ENCODE data around the gene VAV2.

VAV2 gene

GRCh38 chr9:133881671-133882381, 110.3 kb downstream of the VAV2 start:
- Mint-ChIP-seq H3K27ac (no peak overlapping the region), H3K4me1 (ENCODE audit: low read depth in 2 of 2) (peaks cover 0 to 5% of the 10 kb centered on the region in 2 donors), H3K36me3 (ENCODE audit: insufficient read depth) (no peaks in the 10 kb centered on the region), H3K4me3 (no peak overlapping the region), H3K9me3 (no peaks in the 10 kb centered on the region), H3K27me3 (no peaks in the 10 kb centered on the region)
- no peak for ATAC-seq (replicated peaks)
- no peak for DNase-seq

GRCh38 chr9:133880851-133881661, 111.1 kb downstream of the VAV2 start:
- Mint-ChIP-seq H3K9me3 (no peaks in the 10 kb centered on the region), H3K36me3 (ENCODE audit: insufficient read depth) (no peaks in the 10 kb centered on the region), H3K4me3 (no peak overlapping the region), H3K27ac (no peak overlapping the region), H3K4me1 (ENCODE audit: low read depth in 2 of 2) (peaks cover 0 to 6% of the 10 kb centered on the region in 2 donors), H3K27me3 (no peaks in the 10 kb centered on the region)
- ATAC-seq (replicated peaks) = no peak
- DNase-seq = no peak

- no peaks in the 10 kb centered on the region for H3K36me3 Mint-ChIP-seq (ENCODE audit: insufficient read depth)
- peaks cover 0 to 6% of the 10 kb centered on the region in 2 donors for H3K4me1 Mint-ChIP-seq (ENCODE audit: low read depth in 2 of 2)
- H3K9me3 Mint-ChIP-seq = no peaks in the 10 kb centered on the region
- H3K4me3 Mint-ChIP-seq = no peak overlapping the region
- H3K27me3 Mint-ChIP-seq = no peaks in the 10 kb centered on the region
- no peak overlapping the region for H3K27ac Mint-ChIP-seq
- DNase-seq (no peak), ATAC-seq (replicated peaks) (no peak)
These were observed 112.0 kb downstream of the VAV2 start for GRCh38 chr9:133880136-133880535.

GRCh38 chr9:133879615-133880014, 112.5 kb downstream of the VAV2 start:
- no peak overlapping the region for H3K27ac Mint-ChIP-seq
- H3K4me3 Mint-ChIP-seq = no peak overlapping the region
- H3K27me3 Mint-ChIP-seq = no peaks in the 10 kb centered on the region
- peaks cover 0 to 6% of the 10 kb centered on the region in 2 donors for H3K4me1 Mint-ChIP-seq (ENCODE audit: low read depth in 2 of 2)
- ATAC-seq (replicated peaks) (no peak), DNase-seq (no peak)
- H3K36me3 Mint-ChIP-seq (ENCODE audit: insufficient read depth) = no peaks in the 10 kb centered on the region
- no peaks in the 10 kb centered on the region for H3K9me3 Mint-ChIP-seq

- H3K4me3 Mint-ChIP-seq = no peak overlapping the region
- H3K27ac Mint-ChIP-seq = no peak overlapping the region
These were observed 113.7 kb downstream of the VAV2 start for GRCh38 chr9:133878402-133878801.

GRCh38 chr9:133877967-133878366, 114.2 kb downstream of the VAV2 start:
- H3K27ac Mint-ChIP-seq = no peak overlapping the region
- ATAC-seq (replicated peaks) (no peak), DNase-seq (no peak)
- peaks cover 0 to 6% of the 10 kb centered on the region in 2 donors for H3K4me1 Mint-ChIP-seq (ENCODE audit: low read depth in 2 of 2)
- no peak overlapping the region for H3K4me3 Mint-ChIP-seq
- H3K27me3 Mint-ChIP-seq = no peaks in the 10 kb centered on the region
- no peaks in the 10 kb centered on the region for H3K36me3 Mint-ChIP-seq (ENCODE audit: insufficient read depth)
- no peaks in the 10 kb centered on the region for H3K9me3 Mint-ChIP-seq

More at GRCh38 chr9:133878402-133878801, 113.7 kb downstream of the VAV2 start:
- no peaks in the 10 kb centered on the region for H3K27me3 Mint-ChIP-seq
- no peaks in the 10 kb centered on the region for H3K9me3 Mint-ChIP-seq
- H3K4me1 Mint-ChIP-seq (ENCODE audit: low read depth in 2 of 2) = peaks cover 0 to 6% of the 10 kb centered on the region in 2 donors
- no peak for DNase-seq
- no peaks in the 10 kb centered on the region for H3K36me3 Mint-ChIP-seq (ENCODE audit: insufficient read depth)
- ATAC-seq (replicated peaks) = no peak

GRCh38 chr9:133877327-133877726, 114.8 kb downstream of the VAV2 start:
- ATAC-seq (replicated peaks) = no peak
- no peak for DNase-seq
- no peaks in the 10 kb centered on the region for H3K9me3 Mint-ChIP-seq
- H3K36me3 Mint-ChIP-seq (ENCODE audit: insufficient read depth) = no peaks in the 10 kb centered on the region
- peaks cover 0 to 6% of the 10 kb centered on the region in 2 donors for H3K4me1 Mint-ChIP-seq (ENCODE audit: low read depth in 2 of 2)
- H3K27ac Mint-ChIP-seq = no peak overlapping the region
- H3K4me3 Mint-ChIP-seq = no peak overlapping the region
- H3K27me3 Mint-ChIP-seq = no peaks in the 10 kb centered on the region

GRCh38 chr9:133876836-133877235, 115.3 kb downstream of the VAV2 start:
- Mint-ChIP-seq H3K36me3 (ENCODE audit: insufficient read depth) (no peaks in the 10 kb centered on the region), H3K27me3 (no peaks in the 10 kb centered on the region), H3K4me3 (no peak overlapping the region), H3K27ac (no peak overlapping the region), H3K4me1 (ENCODE audit: low read depth in 2 of 2) (peaks cover 0 to 6% of the 10 kb centered on the region in 2 donors), H3K9me3 (no peaks in the 10 kb centered on the region)
- DNase-seq (no peak), ATAC-seq (replicated peaks) (no peak)

GRCh38 chr9:133876144-133876543, 116.0 kb downstream of the VAV2 start:
- Mint-ChIP-seq H3K4me3 (no peak overlapping the region), H3K27me3 (peaks cover 0 to 4% of the 10 kb centered on the region in 2 donors), H3K9me3 (no peaks in the 10 kb centered on the region), H3K27ac (no peak overlapping the region), H3K36me3 (ENCODE audit: insufficient read depth) (no peaks in the 10 kb centered on the region), H3K4me1 (ENCODE audit: low read depth in 2 of 2) (peaks cover 3 to 6% of the 10 kb centered on the region in 2 donors)
- ATAC-seq (replicated peaks) (no peak), DNase-seq (no peak)

GRCh38 chr9:133875131-133875530, 117.0 kb downstream of the VAV2 start:
- H3K27me3 Mint-ChIP-seq = peaks cover 6 to 11% of the 10 kb centered on the region in 2 donors
- no peak for ATAC-seq (replicated peaks)
- no peak overlapping the region for H3K4me3 Mint-ChIP-seq
- no peak for DNase-seq
- H3K36me3 Mint-ChIP-seq (ENCODE audit: insufficient read depth) = no peaks in the 10 kb centered on the region
- H3K27ac Mint-ChIP-seq = no peak overlapping the region
- H3K4me1 Mint-ChIP-seq (ENCODE audit: low read depth in 2 of 2) = peaks cover 7% of the 10 kb centered on the region in 2 donors
- H3K9me3 Mint-ChIP-seq = no peaks in the 10 kb centered on the region

GRCh38 chr9:133874659-133875058, 117.5 kb downstream of the VAV2 start:
- DNase-seq (no peak), ATAC-seq (replicated peaks) (no peak)
- peaks cover 11 to 16% of the 10 kb centered on the region in 2 donors for H3K27me3 Mint-ChIP-seq
- H3K9me3 Mint-ChIP-seq = no peaks in the 10 kb centered on the region
- H3K36me3 Mint-ChIP-seq (ENCODE audit: insufficient read depth) = no peaks in the 10 kb centered on the region
- no peak overlapping the region for H3K27ac Mint-ChIP-seq
- no peak overlapping the region for H3K4me3 Mint-ChIP-seq
- peaks cover 12% of the 10 kb centered on the region in 2 donors for H3K4me1 Mint-ChIP-seq (ENCODE audit: low read depth in 2 of 2)

GRCh38 chr9:133874060-133874657, 118.0 kb downstream of the VAV2 start:
- Mint-ChIP-seq H3K4me1 (ENCODE audit: low read depth in 2 of 2) (peaks cover 13 to 14% of the 10 kb centered on the region in 2 donors), H3K36me3 (ENCODE audit: insufficient read depth) (no peaks in the 10 kb centered on the region), H3K27ac (no peak overlapping the region)

GRCh38 chr9:133873461-133873891, 118.6 kb downstream of the VAV2 start:
- Mint-ChIP-seq H3K9me3 (no peaks in the 10 kb centered on the region), H3K4me1 (ENCODE audit: low read depth in 2 of 2) (peaks cover 13 to 14% of the 10 kb centered on the region in 2 donors), H3K27ac (no peak overlapping the region), H3K27me3 (peaks cover 13 to 19% of the 10 kb centered on the region in 2 donors), H3K36me3 (ENCODE audit: insufficient read depth) (no peaks in the 10 kb centered on the region), H3K4me3 (no peak overlapping the region)
- ATAC-seq (replicated peaks) = no peak
- no peak for DNase-seq

More at GRCh38 chr9:133874060-133874657, 118.0 kb downstream of the VAV2 start:
- H3K4me3 Mint-ChIP-seq = no peak overlapping the region
- peaks cover 13 to 19% of the 10 kb centered on the region in 2 donors for H3K27me3 Mint-ChIP-seq
- ATAC-seq (replicated peaks) (no peak), DNase-seq (no peak)
- H3K9me3 Mint-ChIP-seq = no peaks in the 10 kb centered on the region
